GM21529 (cell line): ENCODE measurements around the gene PEAK1.

Experiments
- ATAC-seq: cut with Tn5 transposase; IDR thresholded peaks from one replicate; pipeline ENCODE4 v1.9.1; 2021; ENCODE audit not compliant: unreplicated experiment

Gene PEAK1

DNA sequence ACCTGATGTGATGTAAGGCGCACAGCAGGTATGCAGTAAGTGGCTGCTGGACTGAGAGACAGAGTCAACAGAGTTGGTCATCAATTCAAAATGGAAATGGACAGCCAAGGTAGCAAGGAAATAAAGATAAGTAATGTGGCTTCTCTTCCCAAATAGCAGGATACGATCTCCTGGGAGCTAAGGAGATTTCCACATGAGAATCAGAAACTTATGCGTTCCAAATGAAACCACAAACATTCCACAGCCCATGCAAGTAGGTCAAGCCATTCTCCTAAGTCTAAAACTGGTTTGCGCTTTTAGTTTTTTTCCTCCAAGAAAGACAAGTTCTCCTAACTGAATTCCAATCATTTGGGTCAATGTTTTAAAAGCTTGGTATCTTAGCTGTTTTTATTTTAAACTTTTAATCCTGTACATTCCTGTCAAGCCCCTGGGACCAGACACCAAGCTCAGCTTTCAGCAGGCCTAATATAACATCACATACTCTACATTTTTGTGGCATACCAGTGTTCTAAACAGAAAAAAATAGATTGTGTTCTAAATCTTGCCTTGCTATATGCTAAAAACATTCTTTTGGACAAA is 275.3 kb downstream of the PEAK1 start:
- no peak for ATAC-seq

DNA sequence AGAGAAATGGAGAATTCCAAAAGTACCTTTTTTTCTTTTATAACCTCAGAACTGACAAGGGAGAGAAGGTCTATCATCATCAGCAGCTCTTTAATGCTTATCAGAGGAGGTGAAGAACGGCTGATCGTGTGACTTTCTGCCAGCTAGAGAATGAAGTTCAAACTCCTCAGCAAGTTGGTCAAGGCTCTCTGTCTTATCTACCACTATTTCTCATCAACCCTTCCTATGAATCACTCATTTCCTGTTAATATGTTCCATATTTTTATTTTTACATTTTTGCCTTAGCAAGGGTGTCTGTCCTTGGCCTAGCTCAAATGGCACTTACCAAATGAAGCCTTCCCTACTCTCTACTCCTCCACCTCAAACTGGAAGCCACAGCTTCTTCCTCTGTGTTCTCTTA is 275.9 kb downstream of the PEAK1 start:
- no peak for ATAC-seq

GRCh38 chr15:77143616-77144015 is 276.3 kb downstream of the PEAK1 start:
- no peak for ATAC-seq

GRCh38 chr15:77143191-77143590 is 276.7 kb downstream of the PEAK1 start:
- ATAC-seq: no peak

GRCh38 chr15:77140220-77140619 is 279.7 kb downstream of the PEAK1 start:
- ATAC-seq: no peak

DNA sequence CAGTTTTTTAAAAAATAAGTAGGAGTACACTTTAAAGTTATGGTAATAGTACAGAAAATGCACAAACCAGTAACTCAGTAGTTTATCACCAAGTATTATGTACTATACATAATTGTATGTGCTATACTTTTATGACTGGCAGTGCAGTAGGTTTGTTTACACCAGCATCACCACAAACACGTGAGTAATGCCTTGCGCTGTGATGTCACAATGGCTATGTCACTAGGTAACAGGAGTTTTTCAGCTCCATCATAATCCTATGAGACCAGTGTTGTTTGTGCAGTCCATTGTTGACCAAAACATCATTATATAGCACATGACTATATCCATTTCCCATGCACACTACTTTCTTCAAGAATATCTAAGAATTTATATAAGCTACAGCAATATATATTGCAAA is 280.6 kb downstream of the PEAK1 start:
- no peak for ATAC-seq

- ATAC-seq: no peak
Observed at GRCh38 chr15:77138167-77138522, 281.8 kb downstream of the PEAK1 start.

DNA sequence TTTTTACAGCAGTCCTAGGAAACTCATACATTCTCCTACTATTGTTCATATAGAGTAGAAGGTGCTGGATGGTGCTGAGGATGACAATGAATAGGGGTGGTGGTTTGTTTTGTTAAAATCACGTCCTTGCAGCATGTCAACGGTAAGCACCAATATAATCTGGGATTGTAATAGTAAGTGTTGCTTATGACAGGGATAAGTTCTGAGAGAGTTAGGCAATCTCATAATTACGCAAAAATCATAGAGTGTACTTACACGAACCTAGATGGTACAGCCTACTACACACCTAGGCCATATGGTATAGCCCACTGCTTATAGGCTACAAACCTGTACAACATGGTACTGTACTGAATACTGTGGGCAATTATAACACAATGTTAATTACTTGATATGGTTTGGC is 284.7 kb downstream of the PEAK1 start:
- ATAC-seq: no peak

- ATAC-seq: no peak
Observed at GRCh38 chr15:77130315-77130930, 289.5 kb downstream of the PEAK1 start.

- no peak for ATAC-seq
Observed at GRCh38 chr15:77127626-77128025, 292.3 kb downstream of the PEAK1 start.

- ATAC-seq: no peak
Observed at GRCh38 chr15:77126529-77127326, 293.2 kb downstream of the PEAK1 start.

DNA sequence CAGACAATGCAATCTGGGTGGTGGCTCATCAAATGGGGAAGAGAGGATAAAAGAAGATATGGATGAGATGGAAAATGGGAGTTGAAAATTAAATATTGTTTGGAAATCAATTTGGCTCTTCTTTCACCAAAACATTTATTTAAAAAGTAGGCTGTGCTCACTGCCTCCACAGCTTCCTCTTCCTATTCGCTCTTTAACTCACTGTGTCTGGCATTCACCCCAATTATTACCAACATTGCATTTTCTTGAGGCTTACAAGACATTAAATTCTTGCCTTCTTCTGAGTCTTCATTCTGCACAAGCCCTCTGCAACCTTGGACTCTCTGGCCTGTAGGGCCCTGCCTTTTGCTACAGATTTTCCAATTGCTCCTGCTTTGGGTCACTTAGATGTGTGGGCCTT is 296.1 kb downstream of the PEAK1 start:
- ATAC-seq: no peak

DNA sequence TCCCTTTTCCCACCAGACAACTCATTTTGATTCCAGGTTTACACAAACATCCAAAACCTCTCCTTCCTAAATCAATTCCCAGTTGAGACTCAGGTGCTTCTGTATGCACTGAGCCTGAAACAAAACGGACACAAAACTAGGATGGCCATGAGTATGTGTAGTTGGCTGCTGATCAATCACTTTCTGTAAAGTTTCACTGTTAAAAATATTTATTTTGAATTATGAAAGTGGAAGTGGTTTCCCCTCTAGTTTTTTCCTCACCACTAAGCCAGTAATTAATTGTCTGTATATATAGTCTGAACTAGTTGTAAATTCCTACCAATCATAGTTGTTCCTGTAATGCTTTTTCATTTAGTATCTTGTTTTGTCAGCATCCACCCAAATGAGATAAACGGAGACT is 297.3 kb downstream of the PEAK1 start:
- ATAC-seq: no peak

DNA sequence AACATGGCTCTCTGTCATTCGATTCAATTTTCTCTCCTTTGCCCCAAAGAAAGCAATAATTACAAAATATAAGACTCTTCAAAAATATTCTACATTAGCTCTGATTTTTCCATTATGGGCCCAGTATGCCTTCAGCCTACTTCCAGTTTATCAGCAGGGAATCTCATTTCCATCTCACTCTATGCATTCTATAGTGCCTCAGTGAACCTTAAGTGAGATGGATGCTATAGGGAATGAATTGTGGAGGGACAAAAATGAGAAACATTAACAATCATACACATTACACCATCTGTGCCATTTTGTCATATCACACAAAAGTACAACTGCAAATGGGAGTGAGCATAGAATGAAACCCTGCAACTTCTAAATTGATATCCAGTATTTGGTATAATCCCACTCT is 298.3 kb downstream of the PEAK1 start:
- ATAC-seq: no peak

GRCh38 chr15:77120576-77120975 is 299.3 kb downstream of the PEAK1 start:
- no peak for ATAC-seq

DNA sequence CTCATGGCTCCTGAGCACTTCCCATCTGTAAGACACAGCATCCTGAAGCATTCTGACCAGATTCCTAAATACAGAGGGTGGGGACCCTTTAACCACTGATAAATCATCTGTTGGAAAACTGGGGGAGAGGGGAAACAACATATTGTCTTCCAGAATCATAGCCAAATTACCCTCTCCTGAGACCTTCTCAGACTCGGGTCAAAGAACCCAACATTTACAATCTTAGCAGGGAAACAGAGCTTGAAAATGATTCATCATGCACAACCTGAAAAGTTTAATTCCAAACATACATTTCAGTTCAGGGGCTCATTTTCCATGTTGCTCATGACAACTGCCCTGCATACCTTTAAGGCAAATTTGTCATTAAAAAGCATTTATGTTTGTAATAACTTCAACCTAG is 300.5 kb downstream of the PEAK1 start:
- no peak for ATAC-seq

- no peak for ATAC-seq
Observed at GRCh38 chr15:77118882-77119321, 301.0 kb downstream of the PEAK1 start.

- ATAC-seq: no peak
Observed at GRCh38 chr15:77115179-77115578, 304.7 kb downstream of the PEAK1 start.

DNA sequence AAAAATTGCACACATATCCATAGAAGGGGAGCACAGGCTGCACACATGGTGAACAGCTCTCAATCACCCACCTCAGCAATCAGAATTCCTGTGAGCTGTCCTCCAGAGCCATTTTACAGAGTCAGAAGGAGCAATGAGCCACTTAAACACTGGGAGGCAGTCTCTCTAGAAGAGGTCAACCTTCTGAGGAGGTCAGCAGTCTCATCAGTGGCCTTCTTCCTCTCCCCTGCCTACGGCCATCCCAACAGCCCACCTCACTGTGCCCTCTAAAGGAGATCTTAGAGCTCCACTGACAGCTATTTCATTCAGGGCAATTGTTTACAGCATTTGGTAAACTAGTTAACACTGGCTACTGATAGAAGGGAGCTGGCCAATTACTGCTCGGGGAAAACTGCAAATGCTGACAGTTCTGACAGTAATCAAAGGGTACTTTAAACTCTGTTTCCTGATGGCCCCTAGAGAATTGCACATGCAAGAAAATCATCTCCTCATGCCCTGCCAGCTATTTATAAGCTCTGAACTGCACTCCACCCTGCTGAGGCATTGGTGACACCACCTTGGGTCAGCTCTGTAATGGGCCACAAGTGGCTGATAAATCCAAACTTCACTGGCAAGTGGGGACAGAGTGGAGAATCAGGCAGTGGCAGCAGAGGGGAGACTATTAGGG is 306.9 kb downstream of the PEAK1 start:
- ATAC-seq: no peak

DNA sequence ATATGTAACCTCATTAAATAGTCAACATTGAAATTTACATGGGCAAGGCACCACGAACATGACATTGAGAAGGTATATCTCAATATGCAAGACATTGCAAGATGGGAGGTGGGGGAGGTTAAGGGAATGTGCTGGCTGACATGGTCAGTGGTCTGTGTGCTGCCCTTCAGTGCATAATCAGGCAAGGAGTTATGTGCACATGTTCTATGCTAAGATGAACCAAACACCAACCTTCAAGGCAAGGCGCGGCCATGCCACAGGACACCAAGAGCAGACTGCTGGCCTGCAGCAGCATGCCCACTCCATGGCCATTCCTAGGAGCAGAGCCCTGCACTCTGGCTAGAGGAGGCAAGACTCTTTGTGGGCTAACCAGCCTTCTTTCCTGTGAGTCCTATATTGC is 308.1 kb downstream of the PEAK1 start:
- no peak for ATAC-seq

GRCh38 chr15:77107531-77108355 is 312.2 kb downstream of the PEAK1 start:
- ATAC-seq: no peak
